RPMI7951 (cell line): ENCODE measurements around the gene CAND2. TPM values are rescaled to one million over a fixed set of nuclear protein-coding genes. Genes with fewer than 3 reads are reported as not detected.

Experiments
- DNase-seq: peaks from one replicate; pipeline ENCODE4 v3.0.0-alpha.2; 2012; ENCODE audit warnings: low read depth
- total RNA-seq: library from RNA; depleted of rRNA; stranded (reverse); fragments of >200 nt; shearing (Covaris generic); gene quantifications from 2 replicates; pipeline ENCODE4 v1.2.3, GENCODE V29; 2014; rRNA removed

The CAND2 gene
- under 0.01 and 0.29 TPM in 2 replicates for total RNA-seq

DNA sequence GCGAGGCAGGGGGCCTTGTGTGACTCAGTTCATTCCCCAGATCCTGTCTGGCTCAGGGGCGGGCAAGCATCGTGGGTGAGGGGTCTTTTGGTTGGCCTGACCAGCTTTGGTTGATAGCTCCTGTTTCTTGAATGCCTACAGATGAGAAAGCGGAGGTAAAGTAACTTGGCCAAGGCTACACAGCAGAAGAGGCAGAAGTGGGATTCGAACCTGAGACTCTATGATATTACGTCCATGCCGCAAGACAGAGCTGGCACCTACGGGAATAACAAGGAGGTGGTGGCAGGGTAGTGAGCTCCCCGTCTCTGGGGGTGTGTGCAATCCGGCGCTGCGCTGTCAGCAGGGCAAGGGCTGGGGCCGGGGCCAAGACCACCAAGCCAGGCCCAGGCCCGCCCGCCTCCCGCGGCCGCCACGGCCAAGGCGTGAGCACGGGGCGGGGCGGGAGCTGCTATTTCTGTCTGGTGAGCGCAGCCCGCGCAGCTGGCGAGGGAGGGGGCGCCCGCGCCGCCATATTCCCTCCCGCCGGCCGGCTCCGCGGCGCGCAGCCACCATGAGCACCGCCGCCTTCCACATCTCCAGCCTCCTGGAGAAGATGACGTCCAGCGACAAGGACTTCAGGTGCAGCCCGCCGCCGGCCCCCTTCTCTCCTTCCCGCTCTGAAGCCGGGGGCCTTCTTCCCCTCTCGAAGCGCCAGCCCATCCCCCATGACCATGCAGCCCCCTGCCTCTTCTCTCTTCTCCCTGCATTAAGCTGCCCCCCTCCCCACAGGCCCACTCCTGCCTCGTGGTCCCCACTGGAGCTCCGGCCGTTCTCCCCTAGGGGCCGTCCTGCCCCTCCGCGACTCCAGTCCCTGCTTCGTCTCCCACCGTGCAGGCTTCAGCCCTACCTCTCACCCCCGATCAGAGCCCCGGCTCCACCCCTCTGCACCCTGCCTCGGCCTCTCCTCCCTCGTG, at the start of gene CAND2:
TSS of gene CAND2 (plus strand) at position 510 of the 953 bp plus-strand sequence. CDS start at position 551, 41 bp downstream.
- DNase-seq, result peak; percentile 13

DNA sequence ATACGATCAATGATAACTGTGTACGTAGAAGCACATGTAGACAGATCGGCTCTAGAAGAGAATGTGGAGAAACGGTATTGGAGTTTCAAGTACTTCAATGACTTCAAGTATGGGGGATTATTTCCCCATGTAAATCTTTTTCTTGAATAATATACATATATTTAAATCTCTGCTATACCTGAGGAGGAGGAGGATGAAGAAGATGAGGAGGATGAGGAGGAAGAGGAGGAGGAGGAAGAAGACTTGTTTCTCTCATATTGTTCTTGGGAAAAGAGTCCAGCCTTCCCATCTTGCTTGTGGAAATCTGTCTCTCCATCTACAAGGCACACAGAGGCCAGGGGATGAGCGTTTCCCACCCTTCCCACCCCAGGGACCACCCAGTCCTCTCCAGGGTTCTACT, 48.0 kb upstream of the CAND2 start:
- no peak for DNase-seq

GRCh38 chr3:12750223-12750622, 46.3 kb upstream of the CAND2 start:
- DNase-seq, result peak; percentile 89

DNA sequence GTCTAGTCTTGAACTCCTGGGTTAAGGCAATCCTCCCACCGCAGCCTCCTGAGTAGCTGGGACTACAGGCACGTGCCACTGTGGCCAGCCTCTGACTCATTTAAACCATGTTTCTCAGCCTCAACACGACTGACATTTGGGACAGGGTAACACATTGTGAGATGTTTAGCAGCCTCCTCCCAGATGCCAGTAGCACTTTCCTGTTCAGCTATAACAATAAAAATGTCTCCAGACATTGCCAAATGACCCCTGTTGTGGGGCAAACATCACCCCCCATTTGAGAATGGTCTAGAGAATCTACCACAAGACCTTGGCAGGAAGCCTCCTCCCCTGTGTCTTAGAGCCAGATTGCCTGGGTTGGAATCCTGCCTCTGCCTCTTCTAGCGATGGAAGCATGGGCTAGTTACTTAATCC, 45.8 kb upstream of the CAND2 start:
- DNase-seq, result peak; percentile 93

DNA sequence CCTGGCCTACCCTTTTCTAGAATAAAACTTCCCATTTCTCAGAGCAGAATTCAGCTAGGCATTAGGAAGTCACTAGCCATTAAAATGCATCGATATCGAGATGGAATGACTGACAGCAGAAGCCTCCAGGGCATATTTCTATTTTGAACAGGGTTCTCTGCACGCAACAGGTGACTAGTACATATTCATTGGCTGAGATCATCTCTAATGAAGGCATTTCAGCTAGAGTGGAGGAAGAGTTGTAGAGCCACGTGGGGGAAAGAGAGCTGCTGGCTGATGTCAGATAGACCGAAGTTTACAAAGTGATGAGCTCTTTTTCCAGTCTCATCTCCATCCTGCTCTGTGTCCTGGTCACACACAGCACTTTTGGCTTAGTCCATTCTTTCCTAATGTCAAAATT, 44.9 kb upstream of the CAND2 start:
- DNase-seq, result peak; percentile 49

- no peak for DNase-seq
Measured at GRCh38 chr3:12752102-12752501, 44.4 kb upstream of the CAND2 start.

- DNase-seq, result peak; percentile 17
Measured at GRCh38 chr3:12752809-12753208, 43.7 kb upstream of the CAND2 start.

DNA sequence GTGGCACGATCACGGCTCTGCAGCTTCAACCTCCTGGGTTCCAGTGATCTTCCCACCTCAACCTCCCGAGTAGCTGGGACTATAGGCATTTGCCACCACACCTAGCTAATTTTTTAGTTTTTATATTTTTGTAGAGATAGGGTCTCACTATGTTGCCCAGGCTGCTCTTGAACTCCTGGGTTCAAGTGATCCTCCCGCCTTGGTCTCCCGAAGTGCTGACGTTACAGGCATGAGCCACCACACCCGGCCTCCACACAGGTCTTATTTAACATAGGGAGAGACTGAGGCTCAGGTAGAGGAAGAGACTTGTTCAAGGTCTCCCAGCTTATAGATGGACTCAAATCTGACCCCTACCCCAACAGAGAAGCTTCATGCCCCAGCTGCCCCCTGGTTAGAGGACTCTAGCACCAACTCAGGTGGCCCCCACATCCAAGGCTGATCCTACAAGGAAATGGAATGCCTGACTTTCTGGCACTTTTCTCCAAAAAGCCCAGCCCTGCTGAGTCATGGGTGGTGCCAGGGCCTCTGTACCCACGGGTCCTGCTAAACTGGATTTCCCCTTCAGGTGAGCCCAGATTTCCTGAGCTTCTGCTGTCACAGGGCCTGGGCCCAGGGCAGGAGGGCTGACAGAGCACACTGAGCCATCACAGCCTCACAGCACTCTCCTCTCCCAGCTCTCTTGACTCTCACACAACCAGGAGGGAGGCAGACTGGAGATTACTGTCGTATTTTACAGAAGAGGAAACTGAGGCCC, 43.0 kb upstream of the CAND2 start:
- DNase-seq, result no peak

GRCh38 chr3:12754313-12754712, 42.2 kb upstream of the CAND2 start:
- no peak for DNase-seq

DNA sequence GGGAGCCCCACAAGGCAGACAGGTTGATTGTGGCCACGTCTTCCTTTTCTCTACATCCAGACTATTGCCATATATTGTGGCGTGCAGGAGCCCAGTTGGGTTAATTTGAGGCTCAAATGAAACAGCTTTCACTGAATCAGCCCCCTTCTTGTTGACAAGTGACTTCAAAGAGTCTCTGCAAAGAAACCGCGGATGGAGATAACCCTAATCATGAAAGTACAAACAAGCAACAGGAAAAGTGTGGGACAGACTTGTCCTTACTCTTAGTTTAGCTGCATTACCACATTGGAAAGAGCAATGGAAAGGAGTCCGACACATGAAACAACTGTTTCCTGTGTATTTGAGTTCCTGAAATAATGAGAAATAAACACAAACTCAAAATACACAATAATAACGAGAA, 40.7 kb upstream of the CAND2 start:
- DNase-seq, result no peak

DNA sequence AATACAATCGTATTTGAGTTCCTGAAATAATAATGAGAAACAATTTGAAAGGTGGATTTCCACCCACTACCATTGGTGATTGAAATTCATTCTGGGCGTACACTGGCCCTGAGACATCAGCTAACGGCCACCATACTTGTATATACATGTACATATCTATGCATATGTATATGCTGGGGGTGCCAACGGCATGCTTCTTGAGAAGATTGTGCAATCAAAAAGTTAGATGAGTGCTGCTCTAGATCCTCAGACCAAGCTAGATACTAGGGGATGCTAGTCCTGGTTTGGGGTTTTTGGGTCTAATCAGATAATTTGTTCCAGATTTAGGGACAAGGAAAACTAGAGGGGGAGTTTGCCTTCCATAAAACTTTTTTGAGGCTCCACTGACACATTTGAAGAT, 40.3 kb upstream of the CAND2 start:
- no peak for DNase-seq

GRCh38 chr3:12756635-12757034, 39.8 kb upstream of the CAND2 start:
- DNase-seq, result no peak

GRCh38 chr3:12758025-12758781, 38.3 kb upstream of the CAND2 start:
- peak; percentile 50 for DNase-seq

GRCh38 chr3:12759097-12759679, 37.3 kb upstream of the CAND2 start, which contains the start of gene TMEM40:
Gene TMEM40 (minus strand): TSS chr3:12759259. CDS start chr3:12749832, 9,427 bp downstream.
- DNase-seq, result peak; percentile 45

DNA sequence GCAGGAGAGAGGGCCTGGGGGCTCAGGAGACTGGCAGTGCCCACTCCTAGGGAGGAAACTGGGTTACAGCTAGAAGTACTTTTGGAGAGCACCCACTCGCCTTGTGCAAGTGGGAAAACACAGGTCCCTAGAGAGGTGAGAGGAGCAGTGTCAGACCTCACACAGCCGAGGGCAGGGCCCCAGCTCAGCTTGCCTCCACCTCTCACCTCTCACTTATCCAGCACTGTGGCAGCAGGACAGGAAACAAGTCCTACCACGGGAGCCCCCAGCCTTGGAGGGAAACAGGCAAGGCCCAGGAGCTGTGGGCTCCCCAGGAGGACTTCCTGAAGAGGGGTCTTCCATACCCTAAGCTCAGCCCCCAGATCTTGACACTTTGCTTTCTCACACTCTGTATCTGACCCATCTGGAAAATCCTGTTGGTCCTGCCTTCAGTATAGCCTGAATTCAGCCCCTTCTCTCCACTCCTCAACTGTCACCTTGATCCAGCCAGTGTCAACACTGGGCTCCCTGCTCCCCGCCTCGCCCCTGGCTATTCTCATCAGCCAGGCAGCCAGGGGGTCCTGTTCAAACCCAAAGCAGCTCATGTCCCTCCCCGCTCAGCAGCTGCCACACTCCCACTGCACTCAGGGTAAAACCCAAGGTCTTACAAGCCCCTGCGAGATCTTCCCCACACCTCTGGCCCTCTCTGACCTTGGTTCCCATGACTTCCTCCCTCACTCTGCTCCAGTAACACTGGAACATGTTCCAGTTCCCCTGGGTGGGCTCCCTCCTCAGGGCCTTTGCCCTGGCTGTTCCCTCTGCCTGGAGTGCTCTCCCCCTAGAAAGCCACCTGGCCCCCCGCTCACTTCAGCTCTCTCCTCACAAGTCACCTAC, 36.6 kb upstream of the CAND2 start:
- no peak for DNase-seq

DNA sequence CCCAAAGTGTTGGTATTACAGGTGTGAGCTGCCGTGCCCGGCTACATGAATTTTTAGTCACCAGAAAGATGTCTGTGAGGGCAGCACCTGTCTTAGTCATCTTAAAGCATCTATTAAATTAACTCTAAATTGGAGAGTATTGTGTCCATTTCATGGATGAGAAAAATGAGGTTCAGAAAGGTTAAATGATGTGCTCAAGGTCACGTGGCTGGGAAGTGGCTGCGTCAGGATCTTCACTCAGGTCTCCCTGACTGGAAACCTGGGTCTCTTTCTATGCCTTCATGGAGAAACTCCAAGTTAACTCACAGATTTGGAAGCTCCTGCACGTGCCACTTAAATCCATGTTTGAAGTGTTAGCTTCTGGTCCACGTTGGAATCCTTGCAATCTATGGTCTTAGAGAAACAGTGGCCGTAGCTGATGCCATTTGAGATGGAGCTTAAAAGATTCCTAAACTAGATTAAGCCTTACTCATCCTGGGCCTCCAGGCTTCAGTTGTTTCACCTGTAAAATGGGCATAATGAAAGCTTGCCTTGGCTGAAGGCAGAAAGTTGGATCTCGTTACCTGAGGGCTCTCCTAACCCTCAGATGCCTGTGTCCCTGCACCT, 32.2 kb upstream of the CAND2 start:
- no peak for DNase-seq

DNA sequence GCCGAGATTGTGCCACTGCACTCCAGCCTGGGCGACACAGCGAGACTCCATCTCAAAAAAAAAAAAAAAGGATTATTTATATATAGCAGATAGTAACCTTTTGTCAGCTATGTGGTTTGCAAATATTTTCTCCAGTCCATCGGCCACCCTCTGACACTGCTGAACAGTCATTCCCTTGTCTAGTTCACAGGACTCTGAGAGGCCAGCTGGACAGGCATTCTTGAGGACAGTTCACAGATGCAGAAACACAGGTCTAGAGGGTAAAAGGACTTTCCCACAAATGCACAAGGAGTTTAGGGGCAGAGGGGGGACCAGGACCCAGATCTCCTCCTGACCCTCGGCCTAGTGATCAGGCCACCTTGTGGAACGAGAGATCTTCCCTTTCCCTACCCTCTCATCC, 29.9 kb upstream of the CAND2 start:
- DNase-seq, result peak; percentile 49

- no peak for DNase-seq
Measured at GRCh38 chr3:12768579-12769527, 27.6 kb upstream of the CAND2 start.

DNA sequence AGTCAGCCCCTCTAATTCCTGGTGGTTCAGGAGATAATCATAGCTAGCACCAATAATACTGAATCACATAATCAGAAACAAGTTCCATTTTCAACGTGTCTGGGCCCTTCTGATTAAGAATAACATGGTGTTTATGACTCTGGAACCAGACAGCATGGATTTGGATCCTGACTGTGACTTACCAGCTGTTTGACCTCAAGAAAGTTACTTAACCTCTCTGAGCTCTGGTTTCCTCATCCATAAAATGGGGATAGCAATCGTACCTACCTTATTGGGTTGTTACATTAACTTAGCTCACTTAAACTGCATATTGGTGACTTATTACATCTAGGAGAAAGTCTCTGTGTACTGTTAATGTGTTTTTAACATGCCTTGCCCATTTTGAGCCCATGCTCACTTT, 26.7 kb upstream of the CAND2 start:
- no peak for DNase-seq
